GM18499 (cell line): ENCODE results near the gene HDAC3.

ENCODE experiments used
- ATAC-seq: cut with Tn5 transposase; IDR thresholded peaks from one replicate; pipeline ENCODE4 v1.9.1; 2021; ENCODE audit warnings: moderate number of reproducible peaks; ENCODE audit not compliant: insufficient read depth, unreplicated experiment

HDAC3 gene

GRCh38 chr5:141636413-141637122, at the start of gene HDAC3, which contains the start of gene RELL2:
Gene HDAC3 (minus strand): TSS chr5:141636849. CDS start chr5:141636790, 59 bp downstream.
Gene RELL2 (plus strand): TSS chr5:141636997. CDS start chr5:141638226, 1,229 bp downstream.
- ATAC-seq: no peak

GRCh38 chr5:141685591-141685990, 48.9 kb upstream of the HDAC3 start:
- no peak for ATAC-seq

- no peak for ATAC-seq
Observed at GRCh38 chr5:141683596-141684141, 47.0 kb upstream of the HDAC3 start.

- ATAC-seq: no peak
Observed at GRCh38 chr5:141681695-141682641, 45.3 kb upstream of the HDAC3 start, which contains the start of gene ARAP3. Gene ARAP3 (minus strand): TSS chr5:141682230. CDS start chr5:141680486, 1,744 bp downstream.

- no peak for ATAC-seq
Observed at GRCh38 chr5:141681295-141681694, 44.6 kb upstream of the HDAC3 start.

- no peak for ATAC-seq
Observed at GRCh38 chr5:141680751-141681201, 44.1 kb upstream of the HDAC3 start.

GRCh38 chr5:141680178-141680577, 43.5 kb upstream of the HDAC3 start:
- no peak for ATAC-seq

GRCh38 chr5:141677415-141677814, 40.8 kb upstream of the HDAC3 start:
- no peak for ATAC-seq

GRCh38 chr5:141675672-141676071, 39.0 kb upstream of the HDAC3 start:
- no peak for ATAC-seq

- no peak for ATAC-seq
Observed at GRCh38 chr5:141674747-141675146, 38.1 kb upstream of the HDAC3 start.

- ATAC-seq: no peak
Observed at GRCh38 chr5:141672841-141673813, 36.5 kb upstream of the HDAC3 start.

- ATAC-seq: no peak
Observed at GRCh38 chr5:141672071-141672840, 35.6 kb upstream of the HDAC3 start.

GRCh38 chr5:141669520-141669919, 32.9 kb upstream of the HDAC3 start:
- ATAC-seq: no peak

- ATAC-seq: no peak
Observed at GRCh38 chr5:141668601-141669265, 32.1 kb upstream of the HDAC3 start.

- ATAC-seq: no peak
Observed at GRCh38 chr5:141665995-141666940, 29.6 kb upstream of the HDAC3 start.

- ATAC-seq: peak; percentile 72
Observed at GRCh38 chr5:141664733-141665461, 28.2 kb upstream of the HDAC3 start.

- no peak for ATAC-seq
Observed at GRCh38 chr5:141663506-141663905, 26.9 kb upstream of the HDAC3 start.
